ENCODE results near the gene RANBP9.

The RANBP9 gene

GRCh38 chr6:13677878-13678254 lies 33.8 kb downstream of the RANBP9 start:
- DNase-seq (ENCODE audit: low read depth) = no peak

GRCh38 chr6:13676551-13677156 lies 35.0 kb downstream of the RANBP9 start:
- no peak for DNase-seq (ENCODE audit: low read depth)

DNA sequence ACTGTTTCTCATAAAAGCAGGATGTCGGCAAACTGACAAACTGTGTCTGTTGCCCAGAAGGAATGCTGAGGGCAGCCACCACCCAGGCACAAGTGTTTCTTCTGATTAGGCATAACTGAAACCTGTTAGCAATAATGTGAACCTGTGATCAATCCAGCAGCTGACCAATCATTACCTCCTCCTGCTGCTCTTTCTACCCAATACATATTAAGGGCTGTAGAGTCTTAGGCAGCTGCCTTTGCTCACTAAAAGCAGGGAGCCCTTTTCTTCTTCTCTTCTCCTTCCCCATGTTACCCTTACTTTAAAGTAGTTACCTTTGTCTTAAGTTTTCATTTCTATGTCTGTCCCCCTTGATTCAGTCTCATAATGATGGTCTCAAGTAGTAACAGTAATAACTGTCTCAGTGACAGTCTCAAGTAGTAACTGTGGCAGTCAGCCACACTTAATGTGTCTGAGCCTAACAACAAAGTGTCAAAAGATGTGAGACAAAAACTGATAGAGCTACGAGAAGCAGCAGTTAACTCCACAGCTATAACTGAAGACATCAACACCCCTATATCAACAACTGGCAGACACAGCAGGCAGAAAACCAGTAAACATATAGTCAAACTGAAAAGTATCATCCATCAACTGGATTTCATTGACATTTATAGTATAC lies 37.0 kb downstream of the RANBP9 start:
- no peak for DNase-seq (ENCODE audit: low read depth)

GRCh38 chr6:13673825-13674444 lies 37.7 kb downstream of the RANBP9 start:
- DNase-seq (ENCODE audit: low read depth) = no peak

DNA sequence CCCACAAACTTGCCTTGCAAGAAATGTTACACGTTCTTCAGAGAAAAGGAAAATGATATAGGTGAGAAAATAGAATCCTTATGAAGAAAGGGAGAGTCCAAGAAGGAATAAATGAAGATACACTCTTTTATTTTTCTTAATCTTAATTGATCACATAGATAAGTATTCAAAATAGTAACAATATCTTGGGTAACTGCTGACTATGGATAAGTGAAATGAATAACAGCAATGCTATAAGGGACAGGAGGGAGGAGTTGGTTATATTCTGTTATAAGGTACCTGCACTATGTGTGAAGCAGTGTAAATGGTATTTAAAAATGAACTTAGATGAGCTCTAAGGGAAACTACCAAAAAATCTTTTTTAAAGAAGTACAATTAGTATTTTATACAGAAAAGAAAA lies 38.3 kb downstream of the RANBP9 start:
- DNase-seq (ENCODE audit: low read depth) = no peak

DNA sequence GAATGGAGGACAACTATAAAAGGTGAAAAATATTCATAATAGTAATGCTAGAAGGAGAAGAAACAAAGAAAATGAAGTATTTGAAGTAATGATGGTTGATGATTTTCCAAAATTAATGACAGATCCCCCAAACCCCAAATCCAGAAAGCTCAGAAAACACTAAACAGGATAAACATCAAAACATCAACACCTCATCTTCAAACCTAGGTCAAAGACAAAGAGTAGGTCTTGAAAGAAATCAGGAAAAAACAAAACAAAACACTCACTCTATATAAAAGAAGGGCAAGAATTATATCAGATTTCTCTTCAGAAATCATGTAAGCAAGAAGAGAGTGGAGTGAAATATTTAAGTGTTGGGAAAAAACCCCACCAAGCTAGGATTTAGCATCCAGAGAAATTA lies 38.7 kb downstream of the RANBP9 start:
- no peak for DNase-seq (ENCODE audit: low read depth)

- DNase-seq (ENCODE audit: low read depth) = no peak
These were observed 40.0 kb downstream of the RANBP9 start for GRCh38 chr6:13671548-13672127.

GRCh38 chr6:13669476-13669875 lies 42.2 kb downstream of the RANBP9 start:
- DNase-seq (ENCODE audit: low read depth) = no peak

DNA sequence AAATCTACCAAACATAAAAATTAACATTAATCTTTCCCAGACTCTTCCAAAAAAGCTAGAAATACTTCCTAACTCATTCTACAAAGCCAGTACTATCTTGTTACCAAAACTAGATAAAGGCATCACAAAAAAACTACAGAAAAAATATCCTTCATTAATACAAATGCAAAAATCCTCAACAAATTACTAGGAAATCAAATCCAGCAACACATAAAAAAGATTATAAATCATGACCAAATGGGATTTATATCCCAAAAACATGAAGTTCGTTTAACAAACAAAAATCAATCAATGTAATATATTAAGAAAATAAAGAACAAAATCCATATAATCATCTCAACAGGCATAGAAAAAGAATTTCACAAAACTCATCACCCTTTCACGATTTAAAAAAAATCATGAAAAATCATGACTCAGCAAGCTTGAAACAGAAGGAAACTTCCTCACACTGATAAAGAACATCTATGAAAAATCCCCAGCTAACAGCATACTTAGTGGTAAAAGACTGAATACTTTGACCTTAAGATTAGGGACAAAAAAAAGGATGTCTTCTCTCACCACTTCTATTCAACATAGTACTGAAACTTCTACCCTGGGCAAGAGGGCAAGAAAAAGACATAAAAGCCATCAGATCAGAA lies 43.2 kb downstream of the RANBP9 start:
- no peak for DNase-seq (ENCODE audit: low read depth)

DNA sequence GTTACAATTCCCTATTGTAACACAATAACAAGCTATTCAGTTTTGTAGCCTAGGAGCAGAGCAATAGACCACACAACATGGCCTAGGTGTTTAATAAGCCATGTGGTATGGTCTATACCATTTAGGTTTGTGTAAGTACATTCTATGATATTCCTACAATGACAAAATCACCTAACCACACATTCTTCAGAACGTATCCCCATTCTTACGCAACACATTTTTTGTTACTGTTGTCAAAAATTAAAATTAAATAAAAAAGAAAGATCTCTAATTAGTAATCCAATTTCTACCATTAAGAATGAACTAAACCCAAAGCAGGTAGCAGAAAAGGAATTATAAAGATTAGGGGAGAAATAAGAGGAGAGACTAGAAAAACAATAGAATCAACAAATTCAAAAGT lies 44.0 kb downstream of the RANBP9 start:
- DNase-seq (ENCODE audit: low read depth) = no peak

DNA sequence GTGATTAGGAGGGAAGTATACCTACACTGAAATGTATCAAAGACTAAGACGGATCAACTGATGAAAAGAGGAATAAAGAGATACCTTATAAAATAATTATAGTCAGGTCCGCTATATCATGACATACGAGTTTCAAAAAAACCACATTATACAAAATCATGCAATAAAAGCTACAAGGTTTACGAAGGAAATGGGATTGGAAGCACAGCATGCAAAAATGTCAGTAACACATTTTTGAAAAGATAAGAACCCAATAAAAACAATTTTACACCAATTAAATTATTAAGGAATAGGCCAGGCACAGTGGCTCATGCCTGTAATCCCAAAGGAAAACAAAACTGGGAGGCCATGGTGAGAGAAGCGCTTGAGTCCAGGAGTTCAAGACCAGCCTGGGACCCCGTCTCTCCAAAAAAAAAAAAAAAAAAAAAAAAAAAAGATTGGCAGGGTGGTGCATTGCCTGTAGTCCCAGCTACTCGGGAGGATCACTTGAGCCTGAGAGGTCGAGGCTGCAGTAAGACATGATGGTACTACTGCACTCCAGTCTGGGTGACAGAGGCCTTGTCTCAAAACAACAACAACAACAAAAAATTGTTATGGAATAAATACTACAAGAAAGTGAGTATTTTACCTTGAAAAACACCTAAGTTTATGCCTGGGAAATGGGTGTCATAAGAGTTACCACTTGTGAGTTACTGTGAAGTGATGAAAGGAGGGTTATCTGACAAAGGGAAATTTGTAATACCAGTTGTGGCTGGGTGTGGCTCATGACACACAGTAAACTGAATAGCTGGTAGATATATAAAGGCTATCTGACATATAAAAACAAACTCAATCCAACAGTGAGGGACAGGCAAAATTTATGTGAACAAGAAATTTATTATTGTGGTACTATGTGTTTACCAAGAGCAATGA lies 45.2 kb downstream of the RANBP9 start:
- no peak for DNase-seq (ENCODE audit: low read depth)

- no peak for DNase-seq (ENCODE audit: low read depth)
These were observed 46.8 kb downstream of the RANBP9 start for GRCh38 chr6:13664703-13665352.

GRCh38 chr6:13663986-13664385 lies 47.6 kb downstream of the RANBP9 start:
- DNase-seq (ENCODE audit: low read depth) = no peak

DNA sequence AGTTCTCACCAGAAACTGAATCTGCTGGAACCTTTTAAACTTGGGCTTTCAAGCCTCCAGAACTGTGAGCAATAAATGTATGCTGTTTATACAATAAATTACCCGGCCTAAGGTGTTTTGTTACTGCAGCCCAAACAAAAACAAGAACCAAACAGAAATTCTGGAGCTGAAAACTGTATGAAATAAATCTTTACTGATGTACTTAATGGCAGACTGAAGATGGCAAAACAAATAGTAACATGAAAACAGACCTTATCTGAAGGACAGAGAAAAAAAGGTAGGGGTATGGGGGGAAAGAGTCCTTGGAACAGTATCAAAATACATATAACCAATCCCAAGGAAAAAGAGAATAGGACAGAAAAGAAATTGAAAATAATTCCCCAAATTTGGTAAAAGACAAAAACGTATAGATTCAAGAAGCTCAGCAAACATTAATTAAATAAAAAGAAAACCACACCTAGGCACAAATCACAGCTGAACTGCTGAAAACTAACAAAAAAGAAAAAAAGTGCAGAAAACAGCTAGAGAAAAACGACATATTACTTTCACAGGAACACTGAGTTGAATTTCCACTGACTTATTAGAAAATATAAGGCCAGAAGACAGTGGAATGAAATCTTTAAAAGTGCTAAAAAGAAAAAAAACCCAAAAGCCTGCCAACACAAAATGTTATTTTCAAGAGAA lies 48.8 kb downstream of the RANBP9 start:
- DNase-seq (ENCODE audit: low read depth) = no peak

- no peak for DNase-seq (ENCODE audit: low read depth)
These were observed 50.0 kb downstream of the RANBP9 start for GRCh38 chr6:13661647-13662046.

GRCh38 chr6:13660893-13661292 lies 50.7 kb downstream of the RANBP9 start:
- no peak for DNase-seq (ENCODE audit: low read depth)

DNA sequence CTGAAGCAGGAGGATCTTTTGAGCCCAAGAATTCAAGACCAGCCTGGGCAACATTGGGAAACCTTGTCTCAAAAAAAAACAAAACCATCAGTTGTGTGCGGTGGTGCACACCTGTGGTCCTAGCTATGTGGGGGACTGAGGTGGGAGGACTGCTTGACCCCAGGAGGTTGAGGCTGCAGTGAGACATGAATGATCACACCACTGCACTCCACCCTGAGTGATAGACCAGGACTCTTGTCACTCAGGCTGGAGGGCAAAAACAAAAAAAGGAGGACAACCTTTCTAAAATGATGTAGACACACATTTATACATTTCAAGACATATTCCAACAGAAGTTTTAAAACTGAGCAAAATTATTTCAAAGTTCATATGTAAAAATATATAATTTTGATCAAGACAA lies 51.4 kb downstream of the RANBP9 start:
- DNase-seq (ENCODE audit: low read depth) = no peak

DNA sequence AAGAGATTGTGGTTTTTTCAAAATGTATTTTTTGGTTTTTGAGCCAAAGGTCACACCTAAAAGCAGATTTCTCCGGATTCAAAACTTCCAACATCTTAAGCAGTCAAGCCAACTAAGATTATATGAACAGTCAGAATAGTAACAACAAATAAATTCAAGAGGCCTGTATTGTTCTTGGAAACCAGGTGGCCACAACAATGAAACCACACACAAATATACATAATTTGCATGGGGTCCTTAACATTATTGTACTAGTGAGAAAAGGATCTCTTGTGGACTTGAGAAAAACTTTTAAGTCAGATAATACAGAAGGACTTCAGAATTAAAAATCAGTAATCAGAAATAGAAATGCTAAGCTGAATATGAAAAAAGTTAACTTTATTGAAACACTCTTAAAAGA lies 55.9 kb downstream of the RANBP9 start:
- no peak for DNase-seq (ENCODE audit: low read depth)

DNA sequence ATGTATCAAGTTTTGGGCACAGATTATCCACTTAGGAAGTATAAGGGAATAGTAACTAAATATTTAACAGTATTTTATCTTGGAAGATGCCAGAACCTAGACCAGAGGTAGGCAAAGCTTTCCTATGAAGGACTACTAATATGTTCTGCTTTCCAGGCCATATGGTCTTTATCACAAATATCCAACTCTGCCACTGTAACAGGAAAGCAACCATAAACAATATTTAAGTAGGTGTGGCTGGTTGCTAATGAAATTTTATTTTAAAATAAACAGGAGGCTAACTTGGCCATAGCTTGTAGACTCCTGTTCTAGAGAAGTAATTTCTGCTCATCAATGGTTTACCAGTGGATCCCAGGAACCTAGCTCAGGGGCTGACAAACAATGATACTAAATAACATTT lies 57.1 kb downstream of the RANBP9 start:
- no peak for DNase-seq (ENCODE audit: low read depth)

GRCh38 chr6:13653296-13653695 lies 58.3 kb downstream of the RANBP9 start:
- DNase-seq (ENCODE audit: low read depth) = no peak

DNA sequence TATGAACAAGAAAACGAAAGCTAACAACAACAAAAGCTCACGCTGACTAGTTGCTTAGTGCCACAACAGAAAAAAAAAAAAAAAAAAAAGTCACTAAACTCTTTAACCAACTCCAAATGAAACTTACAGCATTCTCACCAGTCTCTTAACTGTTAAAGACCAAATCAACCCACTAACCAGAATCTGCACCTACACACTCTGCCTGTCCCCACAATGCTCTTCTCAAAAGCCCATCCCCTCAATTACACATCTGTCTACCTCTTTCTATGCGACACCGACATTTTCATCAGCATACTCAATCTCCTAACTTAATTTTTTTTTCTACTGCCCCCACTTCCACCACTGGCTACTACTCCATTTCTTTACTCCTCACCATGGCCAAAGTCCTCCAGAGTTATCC lies 62.2 kb downstream of the RANBP9 start:
- DNase-seq (ENCODE audit: low read depth) = no peak
